ENCODE measurements around the gene ACP5. TPM values are rescaled to one million over a fixed set of nuclear protein-coding genes. Genes with fewer than 3 reads are reported as not detected.

Gene ACP5
- total and polyA plus RNA-seq, 10 of the 15 experiments (the other 5 are each of a cell fraction or from before 2014, with no cell fraction given), result 1.0 to 73.4 (median 36.8) TPM

DNA sequence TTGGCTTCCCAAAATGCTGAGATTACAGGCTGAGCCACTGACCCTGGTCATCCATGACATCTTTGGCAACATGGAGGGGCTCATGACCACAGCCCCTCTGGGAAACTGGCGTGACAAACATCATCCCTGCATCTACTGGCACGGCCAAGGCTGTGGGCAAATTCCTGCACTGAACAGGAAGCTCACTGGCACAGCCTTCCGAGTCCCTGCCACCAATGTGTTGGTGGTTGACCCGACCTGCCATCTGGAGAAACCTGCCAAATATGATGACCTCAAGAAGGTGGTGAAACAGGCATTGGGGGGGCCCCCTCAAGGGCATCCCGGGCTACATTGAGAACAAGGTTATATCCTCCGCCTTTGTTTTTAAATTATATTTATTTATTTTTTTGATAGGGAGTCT is 8.9 kb upstream of the ACP5 start:
- Histone ChIP-seq H3K9ac (ENCODE audit: control insufficient read depth, insufficient read depth, low read length) (no peak overlapping the region), H3K27me3 (replicated peaks in 1 of 2; ENCODE audit: control insufficient read depth in 2 of 2, insufficient read depth in 2 of 2, low read length in 1 of 2) (no peaks in the 10 kb centered on the region), H2AFZ (ENCODE audit: control insufficient read depth, low read depth, low read length) (no peak overlapping the region), H3K79me2 (ENCODE audit: control insufficient read depth, insufficient read depth, low read length) (no peaks in the 10 kb centered on the region), H3K36me3 (ENCODE audit: control insufficient read depth in 2 of 2, insufficient read depth in 2 of 2, low read length in 1 of 2) (no peaks in the 10 kb centered on the region), H4K20me1 (ENCODE audit: control insufficient read depth, insufficient read depth) (no peaks in the 10 kb centered on the region), H3K4me3 (no peak overlapping the region), H3K4me2 (ENCODE audit: control insufficient read depth, insufficient read depth) (no peak overlapping the region), H3K9me3 (replicated peaks; ENCODE audit: control insufficient read depth, insufficient read depth, low read length) (no peaks in the 10 kb centered on the region), H3K4me1 (ENCODE audit: control insufficient read depth, insufficient read depth, low read length) (peaks cover 33% of the 10 kb centered on the region), H3K27ac (ENCODE audit: control insufficient read depth, insufficient read depth) (no peak overlapping the region)
- RAD21 ChIA-PET (ENCODE audit: unreplicated experiment), result interaction anchor here (1.0 to 11.4 kb wide), 7 partner anchors 11 to 205 kb away, joined by 3 to 172 read pairs (median 4); partner anchors contain the start of gene ELOF1
- no peak for TF ChIP-seq CBX3 (IDR thresholded peaks at IDR 0.05; ENCODE audit: borderline replicate concordance, low read depth)
- no peak for TF ChIP-seq FOXK2 (IDR thresholded peaks at IDR 0.05)
- no peak for TF ChIP-seq FOS (IDR thresholded peaks at IDR 0.05; ENCODE audit: borderline replicate concordance, extremely low read depth, insufficient read length)
- TF ChIP-seq, protein P1, sequence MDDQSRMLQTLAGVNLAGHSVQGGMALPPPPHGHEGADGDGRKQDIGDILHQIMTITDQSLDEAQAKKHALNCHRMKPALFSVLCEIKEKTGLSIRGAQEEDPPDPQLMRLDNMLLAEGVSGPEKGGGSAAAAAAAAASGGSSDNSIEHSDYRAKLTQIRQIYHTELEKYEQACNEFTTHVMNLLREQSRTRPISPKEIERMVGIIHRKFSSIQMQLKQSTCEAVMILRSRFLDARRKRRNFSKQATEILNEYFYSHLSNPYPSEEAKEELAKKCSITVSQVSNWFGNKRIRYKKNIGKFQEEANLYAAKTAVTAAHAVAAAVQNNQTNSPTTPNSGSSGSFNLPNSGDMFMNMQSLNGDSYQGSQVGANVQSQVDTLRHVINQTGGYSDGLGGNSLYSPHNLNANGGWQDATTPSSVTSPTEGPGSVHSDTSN (IDR thresholded peaks at IDR 0.05; ENCODE audit: insufficient replicate concordance, low read depth, low read length), result no peak
- TF ChIP-seq IKZF1 (conservative IDR thresholded peaks at IDR 0.05), result no peak
- no peak for TF ChIP-seq CHD1 (IDR thresholded peaks at IDR 0.05; ENCODE audit: low read depth, low read length)
- TF ChIP-seq WRNIP1 (IDR thresholded peaks at IDR 0.05; ENCODE audit: borderline replicate concordance, low read depth, low read length), result no peak
- TF ChIP-seq, protein P2, sequence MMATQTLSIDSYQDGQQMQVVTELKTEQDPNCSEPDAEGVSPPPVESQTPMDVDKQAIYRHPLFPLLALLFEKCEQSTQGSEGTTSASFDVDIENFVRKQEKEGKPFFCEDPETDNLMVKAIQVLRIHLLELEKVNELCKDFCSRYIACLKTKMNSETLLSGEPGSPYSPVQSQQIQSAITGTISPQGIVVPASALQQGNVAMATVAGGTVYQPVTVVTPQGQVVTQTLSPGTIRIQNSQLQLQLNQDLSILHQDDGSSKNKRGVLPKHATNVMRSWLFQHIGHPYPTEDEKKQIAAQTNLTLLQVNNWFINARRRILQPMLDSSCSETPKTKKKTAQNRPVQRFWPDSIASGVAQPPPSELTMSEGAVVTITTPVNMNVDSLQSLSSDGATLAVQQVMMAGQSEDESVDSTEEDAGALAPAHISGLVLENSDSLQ (IDR thresholded peaks at IDR 0.05), result no peak
- TF ChIP-seq EED (IDR thresholded peaks at IDR 0.05; ENCODE audit: low read depth), result no peak
- TF ChIP-seq SUZ12 (IDR thresholded peaks at IDR 0.05; ENCODE audit: unreplicated experiment), result no peak
- no peak for TF ChIP-seq SMARCA5 (IDR thresholded peaks at IDR 0.05)
- CTCF ChIA-PET, result interaction anchor here (14.2 kb wide), 1 partner anchor 26 kb away, joined by 225 read pairs; the partner anchor contains the start of gene ELOF1
- BruUV-seq (replicated peaks), result no TSS peak
- ATAC-seq, result no peak
- WGBS (ENCODE audit: insufficient coverage, insufficient replicate concordance, low lambda C conversion rate, missing lambda C conversion rate), result 82% methylated on average over 6 of the region's 6 CpGs
- intact Hi-C loops (cut with micrococcal nuclease; ENCODE audit: unreplicated experiment), result no loop called here
- SMC1A ChIA-PET (ENCODE audit: uncharacterized antibody, unreplicated experiment), result interaction anchor here (1.4 to 12.2 kb wide), 5 partner anchors 12 to 89 kb away, joined by 4 to 215 read pairs (median 7); partner anchors contain the start of gene ELOF1
- in situ Hi-C loops (cut with MboI), result loop anchor here (5.0 to 25.0 kb wide), 2 partner anchors 89 to 1576 kb away; partner anchors contain the start of genes IER2 and STX10
- no peak for FAIRE-seq
- DNase-seq (ENCODE audit: low read depth, low spot score), result no peak
- POLR2A ChIA-PET, result interaction anchor here (1.4 to 9.0 kb wide), 3 partner anchors 17 to 30 kb away, joined by 6 to 94 read pairs (median 87); partner anchors contain the start of gene ELOF1
